ENCODE results near the gene ODF2. TPM values are rescaled to one million over a fixed set of nuclear protein-coding genes. Genes with fewer than 3 reads are reported as not detected.

The ODF2 gene
- total RNA-seq, 1 donor from 2014 or later = 85.5 TPM

DNA sequence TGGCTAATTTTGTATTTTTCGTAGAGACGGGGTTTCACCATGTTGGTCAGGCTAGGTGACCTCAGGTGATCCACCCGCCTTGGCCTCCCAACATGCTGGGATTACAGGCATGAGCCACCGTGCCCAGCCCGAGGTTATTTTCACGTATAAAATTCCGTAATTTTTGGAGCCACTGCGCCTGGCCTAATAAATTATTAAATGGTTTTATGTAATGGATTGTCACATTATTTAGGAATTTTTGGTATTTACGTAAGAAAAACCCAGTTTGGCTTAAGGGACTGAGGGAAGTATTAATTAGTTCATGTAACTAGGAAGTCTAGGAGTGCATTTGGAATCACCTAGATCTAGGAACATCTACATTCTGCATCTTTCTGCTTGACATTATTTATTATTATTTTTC, 57.0 kb downstream of the ODF2 start:
- Mint-ChIP-seq H3K9me3 (no peaks in the 10 kb centered on the region), H3K27me3 (ENCODE audit: low read depth) (no peaks in the 10 kb centered on the region), H3K4me1 (no peaks in the 10 kb centered on the region), H3K27ac (ENCODE audit: unreplicated experiment) (no peak overlapping the region), H3K4me3 (no peak overlapping the region), H3K36me3 (ENCODE audit: low read depth) (peaks cover 5% of the 10 kb centered on the region)
- TF ChIP-seq CTCF (conservative IDR thresholded peaks at IDR 0.05) = no peak
- no peak for DNase-seq (ENCODE audit: low read depth, low spot score)

DNA sequence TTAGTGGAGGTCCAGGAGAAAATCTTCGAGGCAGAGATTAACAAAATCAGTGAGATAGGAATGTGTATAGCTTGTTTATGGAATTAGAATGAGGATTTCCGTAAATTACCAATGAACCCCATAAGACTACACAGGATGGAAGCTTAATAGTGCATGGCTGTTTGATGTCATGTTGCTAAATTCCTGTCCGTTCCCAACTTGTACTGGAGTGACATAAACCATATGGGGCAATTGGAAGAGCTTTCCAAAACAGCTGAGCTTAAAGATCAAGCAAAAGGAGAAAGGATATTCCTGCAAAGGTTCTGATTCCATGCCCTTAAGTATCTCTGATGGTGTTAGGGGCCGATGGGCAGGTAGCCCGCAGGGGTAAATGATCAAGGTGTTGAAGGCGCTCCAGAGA, 66.2 kb downstream of the ODF2 start:
- Mint-ChIP-seq H3K27me3 (ENCODE audit: low read depth) (no peaks in the 10 kb centered on the region), H3K9me3 (no peaks in the 10 kb centered on the region), H3K4me1 (no peaks in the 10 kb centered on the region), H3K36me3 (ENCODE audit: low read depth) (peaks cover 13% of the 10 kb centered on the region), H3K4me3 (no peak overlapping the region), H3K27ac (ENCODE audit: unreplicated experiment) (no peak overlapping the region)
- TF ChIP-seq CTCF (conservative IDR thresholded peaks at IDR 0.05) = no peak
- DNase-seq (ENCODE audit: low read depth, low spot score) = no peak

DNA sequence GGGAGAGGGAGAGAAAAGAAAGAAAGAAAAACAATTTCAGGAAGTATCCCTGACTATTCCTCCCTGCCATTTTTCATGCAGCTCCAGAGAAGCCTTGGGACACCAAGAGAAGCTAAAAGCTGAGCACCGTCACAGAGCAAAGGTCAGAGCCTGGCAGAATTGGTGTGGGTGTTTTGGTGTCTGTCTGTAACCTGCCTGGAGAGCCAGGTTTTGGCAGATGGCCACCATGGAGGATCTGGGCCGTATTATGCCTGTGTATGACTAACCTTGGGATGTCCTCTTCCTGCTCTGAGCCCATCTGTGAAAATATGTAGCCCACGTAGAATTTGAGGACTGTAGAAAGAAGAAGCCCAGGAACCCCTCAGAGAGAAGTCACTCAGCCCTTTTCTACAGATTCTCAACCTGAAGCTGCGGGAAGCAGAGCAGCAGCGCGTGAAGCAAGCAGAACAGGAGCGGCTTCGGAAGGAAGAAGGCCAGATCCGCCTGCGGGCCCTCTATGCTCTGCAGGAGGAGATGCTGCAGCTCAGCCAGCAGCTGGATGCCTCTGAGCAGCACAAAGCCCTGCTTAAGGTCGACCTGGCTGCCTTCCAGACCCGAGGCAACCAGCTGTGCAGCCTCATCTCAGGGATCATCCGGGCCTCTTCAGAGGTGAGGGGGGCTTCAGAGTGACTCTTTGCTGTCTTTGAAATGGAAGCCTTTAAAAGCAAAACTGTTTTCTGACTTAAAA, 67.6 kb downstream of the ODF2 start:
- Mint-ChIP-seq H3K4me1 (no peaks in the 10 kb centered on the region), H3K27me3 (ENCODE audit: low read depth) (no peaks in the 10 kb centered on the region), H3K4me3 (no peak overlapping the region), H3K27ac (ENCODE audit: unreplicated experiment) (no peak overlapping the region), H3K36me3 (ENCODE audit: low read depth) (peaks cover 10% of the 10 kb centered on the region), H3K9me3 (no peaks in the 10 kb centered on the region)
- no peak for TF ChIP-seq CTCF (conservative IDR thresholded peaks at IDR 0.05)
- DNase-seq (ENCODE audit: low read depth, low spot score) = peak; percentile 3

GRCh38 chr9:128526720-128527119, 70.9 kb downstream of the ODF2 start:
- no peak for DNase-seq (ENCODE audit: low read depth, low spot score)
- Mint-ChIP-seq H3K36me3 (ENCODE audit: low read depth) (peaks cover 3% of the 10 kb centered on the region), H3K27me3 (ENCODE audit: low read depth) (no peaks in the 10 kb centered on the region), H3K4me3 (no peak overlapping the region), H3K4me1 (no peaks in the 10 kb centered on the region), H3K9me3 (no peaks in the 10 kb centered on the region), H3K27ac (ENCODE audit: unreplicated experiment) (no peak overlapping the region)
- TF ChIP-seq CTCF (conservative IDR thresholded peaks at IDR 0.05) = no peak

GRCh38 chr9:128528445-128529160, 72.8 kb downstream of the ODF2 start:
- no peak overlapping the region for H3K4me3 Mint-ChIP-seq

More at GRCh38 chr9:128528445-128529160, 72.8 kb downstream of the ODF2 start:
- Mint-ChIP-seq H3K27me3 (ENCODE audit: low read depth) (no peaks in the 10 kb centered on the region), H3K4me1 (no peaks in the 10 kb centered on the region), H3K27ac (ENCODE audit: unreplicated experiment) (no peak overlapping the region), H3K36me3 (ENCODE audit: low read depth) (peaks cover 5% of the 10 kb centered on the region), H3K9me3 (no peaks in the 10 kb centered on the region)
- no peak for TF ChIP-seq CTCF (conservative IDR thresholded peaks at IDR 0.05)
- no peak for DNase-seq (ENCODE audit: low read depth, low spot score)
